Colonic mucosa (tissue), 4 donors: ENCODE results near the gene PLXNA3. TPM values are rescaled to one million over a fixed set of nuclear protein-coding genes. Genes with fewer than 3 reads are reported as not detected.

Experiments used
- DNase-seq: peaks from one replicate; pipeline ENCODE4 v3.0.0-alpha.2; 2020
- H3K27ac ChIP-seq: fragments of 200-600 bp; one replicate; pipeline ENCODE4 v1.8.0; 2021
- H3K27me3 ChIP-seq: fragments of 200-600 bp; one replicate; pipeline ENCODE4 v1.8.0; 2021
- H3K36me3 ChIP-seq: fragments of 200-600 bp; one replicate; pipeline ENCODE4 v1.8.0; 2021
- H3K4me1 ChIP-seq: fragments of 200-600 bp; one replicate; pipeline ENCODE4 v1.8.0; 2021; ENCODE audit warnings: mild to moderate bottlenecking
- H3K4me3 ChIP-seq: fragments of 200-600 bp; one replicate; pipeline ENCODE4 v1.8.0; 2021
- H3K9ac ChIP-seq, 2 donors: one replicate each; pipeline ENCODE4 v1.7.0; 2013; ENCODE audit warnings: control low read depth in 2 of 2, low read depth in 2 of 2, low read length in 2 of 2
- H3K9me3 ChIP-seq: fragments of 200-600 bp; one replicate; pipeline ENCODE4 v1.8.0; 2021
- intact Hi-C: fragments of 100-400 bp; cut with DNase I; formaldehyde crosslinking; loops from one replicate; pipeline ENCODE4 v1.14.1; 2022
- total RNA-seq, 2 donors: library from RNA; stranded (reverse); fragmentation: NEBNext Ultra II Directional in 1 of 2; extraction: Animal tissue kit (Norgen Biotek cat#: 25700) in 1 of 2; gene quantifications; one replicate each; pipeline ENCODE4 v1.2.1, GENCODE V29; 2021
- TF ChIP-seq, protein P1 (sequence below): fragments of 200-600 bp; IDR thresholded peaks from one replicate; pipeline ENCODE4 v1.8.0; 2022; ENCODE audit warnings: antibody characterized with exemption, mild to moderate bottlenecking
- donor health status: healthy.
- donor health status: DM: no; HTN: no; CAD: no.
- donor health status: DM: no; HTN: no; CAD: no.

The PLXNA3 gene
- total RNA-seq = 10 to 100 TPM; 37.7 to 43.9 TPM

DNA sequence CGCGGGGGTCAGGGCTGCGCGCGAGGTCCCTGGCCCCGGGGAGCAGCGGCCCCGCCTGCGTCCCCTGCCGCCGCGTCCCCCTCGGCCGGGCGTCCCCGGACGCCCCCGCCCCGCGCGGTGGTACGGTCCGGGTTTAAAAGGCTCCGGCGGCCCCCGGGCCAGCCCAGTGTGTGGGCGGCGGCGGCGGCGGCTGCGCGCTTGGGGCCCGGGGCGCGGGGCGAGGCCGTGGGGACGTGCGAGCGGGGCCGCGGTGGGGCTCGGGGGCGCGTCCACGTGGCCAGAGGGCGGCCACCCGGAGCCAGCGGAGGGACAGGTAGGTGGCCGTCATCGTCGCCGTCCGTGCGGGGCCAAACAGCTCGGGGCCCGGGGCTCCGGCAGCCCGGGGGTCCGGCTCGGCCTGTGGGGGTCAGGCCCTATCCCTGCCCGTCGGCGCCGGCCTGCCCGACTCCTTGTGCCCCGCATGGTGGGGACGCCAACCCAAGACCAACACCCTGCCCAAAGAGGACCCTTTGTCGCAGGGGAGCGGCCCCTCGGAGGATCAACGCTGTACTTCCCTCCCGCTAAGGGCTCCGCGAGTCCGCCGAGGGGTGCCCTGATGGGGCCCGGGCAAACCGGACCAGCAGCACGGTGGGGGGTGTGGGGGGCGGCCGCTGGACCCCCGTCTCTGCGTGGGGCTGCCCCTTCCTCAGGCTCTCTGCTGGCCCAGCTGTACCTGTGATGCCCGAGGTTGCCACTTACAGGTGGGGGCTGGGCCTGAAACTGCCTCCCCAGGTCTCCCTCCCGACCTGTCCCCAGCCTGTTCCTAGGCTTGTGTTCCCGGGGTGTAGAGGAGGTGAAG, at the start of gene PLXNA3:
Gene PLXNA3 (plus strand): TSS at position 166 of the 838 bp plus-strand sequence. CDS start 1,903 bp downstream, outside the sequence.
- intact Hi-C loops = no loop called here
- Histone ChIP-seq H3K36me3 (no peaks in the 10 kb centered on the region), H3K9ac (peak within 1 kb of the TSS; percentile 60 to 79), H3K9me3 (no peaks in the 10 kb centered on the region), H3K27ac (peak within 1 kb of the TSS; percentile 55), H3K4me3 (peak within 1 kb of the TSS; percentile 66), H3K4me1 (no peaks in the 10 kb centered on the region), H3K27me3 (peaks cover 6% of the 10 kb centered on the region)
- no peak for DNase-seq
- TF ChIP-seq, protein P1, sequence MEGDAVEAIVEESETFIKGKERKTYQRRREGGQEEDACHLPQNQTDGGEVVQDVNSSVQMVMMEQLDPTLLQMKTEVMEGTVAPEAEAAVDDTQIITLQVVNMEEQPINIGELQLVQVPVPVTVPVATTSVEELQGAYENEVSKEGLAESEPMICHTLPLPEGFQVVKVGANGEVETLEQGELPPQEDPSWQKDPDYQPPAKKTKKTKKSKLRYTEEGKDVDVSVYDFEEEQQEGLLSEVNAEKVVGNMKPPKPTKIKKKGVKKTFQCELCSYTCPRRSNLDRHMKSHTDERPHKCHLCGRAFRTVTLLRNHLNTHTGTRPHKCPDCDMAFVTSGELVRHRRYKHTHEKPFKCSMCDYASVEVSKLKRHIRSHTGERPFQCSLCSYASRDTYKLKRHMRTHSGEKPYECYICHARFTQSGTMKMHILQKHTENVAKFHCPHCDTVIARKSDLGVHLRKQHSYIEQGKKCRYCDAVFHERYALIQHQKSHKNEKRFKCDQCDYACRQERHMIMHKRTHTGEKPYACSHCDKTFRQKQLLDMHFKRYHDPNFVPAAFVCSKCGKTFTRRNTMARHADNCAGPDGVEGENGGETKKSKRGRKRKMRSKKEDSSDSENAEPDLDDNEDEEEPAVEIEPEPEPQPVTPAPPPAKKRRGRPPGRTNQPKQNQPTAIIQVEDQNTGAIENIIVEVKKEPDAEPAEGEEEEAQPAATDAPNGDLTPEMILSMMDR = no peak

DNA sequence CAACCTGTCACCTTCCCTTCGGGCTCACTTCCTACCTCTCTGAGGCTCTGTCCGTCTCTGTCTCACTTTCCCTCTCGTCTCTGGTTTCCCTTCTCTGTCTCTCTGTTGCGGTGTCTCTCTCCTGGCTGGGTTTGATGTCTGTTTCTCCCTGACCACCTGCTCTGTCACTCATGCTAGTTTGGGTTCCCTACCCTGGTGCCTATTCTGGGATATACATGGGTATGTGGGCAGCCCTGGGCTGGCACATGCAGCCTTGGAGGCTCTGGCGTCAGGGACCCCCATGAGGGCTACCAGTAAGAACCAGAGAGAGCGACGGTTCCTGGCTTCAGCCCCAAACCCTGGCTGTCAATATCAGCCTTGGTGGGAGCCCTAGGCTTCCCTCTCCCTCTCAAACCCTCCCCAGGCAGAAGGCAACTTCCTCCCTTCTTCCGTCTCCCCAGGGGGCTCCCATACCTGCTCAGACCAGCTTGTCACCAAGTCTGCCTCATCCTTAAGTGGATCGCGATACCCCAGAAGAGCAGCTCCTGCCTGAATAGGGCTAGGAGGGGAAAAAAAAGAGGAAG, 49.3 kb upstream of the PLXNA3 start:
- Histone ChIP-seq H3K4me3 (peak overlapping the region; percentile 16), H3K9me3 (no peaks in the 10 kb centered on the region), H3K36me3 (no peaks in the 10 kb centered on the region), H3K27ac (peak overlapping the region; percentile 15), H3K27me3 (no peaks in the 10 kb centered on the region), H3K4me1 (no peaks in the 10 kb centered on the region), H3K9ac (peak overlapping the region; percentile 30 to 72)
- TF ChIP-seq, protein P1 = no peak
- intact Hi-C loops = no loop called here
- DNase-seq = no peak

DNA sequence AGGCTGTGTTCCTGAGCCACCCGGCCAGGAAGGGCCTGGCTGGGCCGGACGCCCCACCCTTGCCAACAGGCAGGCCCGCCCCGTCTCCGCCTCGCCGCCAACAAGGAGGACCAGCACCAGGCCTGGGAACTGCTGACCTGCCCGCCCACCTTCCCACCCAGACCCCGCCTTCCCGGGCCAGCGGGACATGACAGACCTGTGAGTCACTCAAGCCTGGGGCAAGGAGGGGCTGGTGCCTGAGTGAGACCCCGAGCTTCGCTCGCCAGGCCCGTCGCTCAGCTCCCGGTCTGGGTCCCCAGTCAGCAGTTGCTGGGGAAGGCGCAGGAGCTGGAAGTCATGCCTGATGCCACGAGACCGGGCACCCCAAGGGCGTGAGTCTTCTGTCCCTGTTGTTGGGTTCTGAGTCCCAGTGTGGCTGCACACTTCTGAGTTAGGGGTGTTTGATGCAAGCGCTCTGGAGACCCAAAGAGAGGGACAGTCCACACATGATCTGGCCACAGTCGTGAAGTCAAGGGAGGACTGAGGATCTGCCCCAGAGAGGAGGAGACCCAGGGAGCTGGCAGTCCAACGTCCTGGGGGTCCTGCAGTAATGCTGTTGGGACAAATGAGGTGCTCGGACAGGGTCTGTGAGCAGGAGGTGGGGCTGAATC, 48.7 kb upstream of the PLXNA3 start, which contains the start of gene DNASE1L1:
Gene DNASE1L1 (minus strand): TSS at position 33 of the 650 bp plus-strand sequence. CDS start 3,686 bp downstream, outside the sequence.
- intact Hi-C loops = no loop called here
- TF ChIP-seq, protein P1 = no peak
- no peaks in the 10 kb centered on the region for H3K9me3 ChIP-seq
- no peaks in the 10 kb centered on the region for H3K36me3 ChIP-seq
- DNase-seq = peak; percentile 91
- H3K27ac ChIP-seq = peak within 1 kb of the TSS; percentile 71
- peak within 1 kb of the TSS; percentile 16 for H3K4me3 ChIP-seq
- H3K9ac ChIP-seq = peak within 1 kb of the TSS; percentile 30 to 72
- no peaks in the 10 kb centered on the region for H3K27me3 ChIP-seq
- no peaks in the 10 kb centered on the region for H3K4me1 ChIP-seq

DNA sequence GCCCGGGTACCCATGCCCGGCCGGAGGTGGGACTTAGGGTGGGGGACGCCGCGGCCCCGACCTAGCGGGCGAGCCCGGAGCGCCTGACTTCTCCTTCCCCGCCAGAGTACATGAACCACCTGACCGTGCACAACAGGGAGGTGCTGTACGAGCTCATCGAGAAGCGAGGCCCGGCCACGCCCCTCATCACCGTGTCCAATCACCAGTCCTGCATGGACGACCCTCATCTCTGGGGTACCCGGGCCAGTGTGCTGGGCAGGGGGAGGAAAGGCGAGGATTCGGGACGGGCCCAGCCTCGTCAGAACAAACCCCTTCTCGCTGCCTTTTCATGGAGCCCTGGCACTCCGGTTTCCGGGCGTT, 46.1 kb upstream of the PLXNA3 start:
- Histone ChIP-seq H3K27me3 (no peaks in the 10 kb centered on the region), H3K4me3 (peak overlapping the region; percentile 72), H3K9me3 (no peaks in the 10 kb centered on the region), H3K36me3 (no peaks in the 10 kb centered on the region), H3K27ac (peak overlapping the region; percentile 89), H3K9ac (peak overlapping the region; percentile 81 to 84), H3K4me1 (no peaks in the 10 kb centered on the region)
- intact Hi-C loops = no loop called here
- DNase-seq = peak; percentile 79
- TF ChIP-seq, protein P1 = no peak

DNA sequence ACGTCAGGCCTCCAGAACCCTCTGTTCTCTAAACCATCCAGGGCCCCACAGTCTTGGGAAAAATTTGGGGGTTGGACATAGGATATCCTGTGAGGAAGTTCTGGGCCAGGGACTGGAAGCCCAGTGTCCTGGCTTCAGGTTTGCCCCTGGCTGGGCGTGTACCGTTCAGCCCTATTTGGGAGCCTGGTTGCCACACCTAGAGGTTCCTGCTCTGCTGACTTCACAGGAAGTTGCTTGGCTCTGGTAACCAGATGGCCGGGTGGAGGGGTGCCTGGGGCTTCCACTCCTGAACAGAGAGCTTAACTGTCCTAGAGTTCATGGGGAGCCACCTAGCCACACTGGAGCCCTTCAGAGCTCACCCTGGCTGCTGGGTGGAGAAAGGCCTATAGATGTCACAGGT, 45.6 kb upstream of the PLXNA3 start:
- Histone ChIP-seq H3K4me1 (no peaks in the 10 kb centered on the region), H3K9ac (peak overlapping the region; percentile 81 to 84), H3K36me3 (no peaks in the 10 kb centered on the region), H3K27ac (peak overlapping the region; percentile 89), H3K27me3 (no peaks in the 10 kb centered on the region), H3K9me3 (no peaks in the 10 kb centered on the region), H3K4me3 (peak overlapping the region; percentile 72)
- TF ChIP-seq, protein P1 = no peak
- intact Hi-C loops = no loop called here
- peak; percentile 41 for DNase-seq
